ENCODE measurements around the gene LINGO1.

DNA sequence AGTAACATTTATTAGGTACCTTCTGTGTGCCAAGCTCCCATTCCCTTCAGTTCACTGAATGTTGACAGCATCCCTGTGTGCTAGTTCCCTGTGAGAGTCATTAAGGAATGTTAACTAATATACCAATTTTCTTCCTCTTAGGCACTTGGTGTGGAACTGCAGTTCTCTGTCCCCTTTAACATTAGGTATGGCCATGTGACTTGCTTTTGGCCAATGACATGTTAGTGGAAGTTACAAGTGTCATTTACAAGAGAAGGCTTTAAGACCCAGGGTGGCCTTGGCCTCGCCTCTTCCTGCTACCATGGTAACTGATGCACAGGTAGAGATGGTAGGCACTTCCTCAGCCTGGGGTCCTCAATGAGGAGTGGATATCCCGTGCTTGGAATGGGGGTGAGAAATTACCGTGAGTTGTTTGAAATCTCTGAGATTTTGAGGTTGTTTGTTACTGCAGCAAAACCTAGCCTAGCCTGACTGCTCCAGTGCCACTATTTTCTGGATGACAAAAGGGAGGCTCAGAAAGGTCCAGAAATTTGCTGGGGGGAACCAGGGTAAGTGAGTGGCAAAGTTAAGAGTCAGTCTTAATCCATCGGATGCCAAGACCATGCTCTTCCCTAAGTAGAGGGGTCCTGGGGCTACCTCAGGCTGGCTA, 21.2 kb upstream of the LINGO1 start:
- TF ChIP-seq EP300 (IDR thresholded peaks at IDR 0.05): no peak
- TF ChIP-seq, protein P1, sequence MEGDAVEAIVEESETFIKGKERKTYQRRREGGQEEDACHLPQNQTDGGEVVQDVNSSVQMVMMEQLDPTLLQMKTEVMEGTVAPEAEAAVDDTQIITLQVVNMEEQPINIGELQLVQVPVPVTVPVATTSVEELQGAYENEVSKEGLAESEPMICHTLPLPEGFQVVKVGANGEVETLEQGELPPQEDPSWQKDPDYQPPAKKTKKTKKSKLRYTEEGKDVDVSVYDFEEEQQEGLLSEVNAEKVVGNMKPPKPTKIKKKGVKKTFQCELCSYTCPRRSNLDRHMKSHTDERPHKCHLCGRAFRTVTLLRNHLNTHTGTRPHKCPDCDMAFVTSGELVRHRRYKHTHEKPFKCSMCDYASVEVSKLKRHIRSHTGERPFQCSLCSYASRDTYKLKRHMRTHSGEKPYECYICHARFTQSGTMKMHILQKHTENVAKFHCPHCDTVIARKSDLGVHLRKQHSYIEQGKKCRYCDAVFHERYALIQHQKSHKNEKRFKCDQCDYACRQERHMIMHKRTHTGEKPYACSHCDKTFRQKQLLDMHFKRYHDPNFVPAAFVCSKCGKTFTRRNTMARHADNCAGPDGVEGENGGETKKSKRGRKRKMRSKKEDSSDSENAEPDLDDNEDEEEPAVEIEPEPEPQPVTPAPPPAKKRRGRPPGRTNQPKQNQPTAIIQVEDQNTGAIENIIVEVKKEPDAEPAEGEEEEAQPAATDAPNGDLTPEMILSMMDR (IDR thresholded peaks at IDR 0.05): no peak

All from ovary (tissue), 3 donors.